WTC11 (cell line): Measurements from ENCODE around the gene NINJ2. TPM values are rescaled to one million over a fixed set of nuclear protein-coding genes. Genes with fewer than 3 reads are reported as not detected.

ENCODE experiments used
- ATAC-seq: fragments of 200-7000 bp; cut with Tn5 transposase; 2 replicates; pipeline ENCODE4 v1.10.0; 2021; ENCODE audit warnings: mild to moderate bottlenecking, moderate library complexity
- CTCF ChIA-PET: fragments of 300-600 bp; sonication (Branson Sonifier 250); formaldehyde crosslinking; loops from one replicate; lab custom pipeline; 2021; ENCODE audit warnings: antibody characterized with exemption; lab: Charles Lee
- POLR2A ChIA-PET: fragments of 350-600 bp; sonication (Branson Sonifier 250); formaldehyde crosslinking; loops from one replicate; lab custom pipeline; 2021; ENCODE audit warnings: antibody characterized with exemption; lab: Charles Lee
- DNase-seq: peaks from one replicate; pipeline ENCODE4 v3.0.0; 2021; ENCODE audit warnings: low spot score
- H3K27ac Mint-ChIP-seq: 2 replicates; pipeline ENCODE4 v1.8.0; 2021; ENCODE audit warnings: mixed read lengths
- H3K27me3 Mint-ChIP-seq: 2 replicates; pipeline ENCODE4 v1.8.0; 2021; ENCODE audit warnings: low read depth, mild to moderate bottlenecking, moderate library complexity, mixed read lengths
- H3K36me3 Mint-ChIP-seq: 2 replicates; pipeline ENCODE4 v1.8.0; 2021; ENCODE audit warnings: mixed read lengths
- H3K4me1 Mint-ChIP-seq: 2 replicates; pipeline ENCODE4 v1.8.0; 2022; ENCODE audit warnings: mixed read lengths
- H3K4me3 Mint-ChIP-seq: 2 replicates; pipeline ENCODE4 v1.8.0; 2021; ENCODE audit warnings: mild to moderate bottlenecking, moderate library complexity, mixed read lengths
- H3K9me3 Mint-ChIP-seq: 2 replicates; pipeline ENCODE4 v1.8.0; 2021; ENCODE audit warnings: mixed read lengths
- FOXP4 ChIP-seq: sonication (generic); formaldehyde crosslinking; IDR thresholded peaks from 2 replicates; pipeline ENCODE4 v1.8.0; 2022; ENCODE audit warnings: mild to moderate bottlenecking, missing genetic modification reagents
- GRHL2 ChIP-seq: fragments of 250-450 bp; sonication (Bioruptor Pico); IDR thresholded peaks from 2 replicates; pipeline ENCODE4 v1.8.0; 2022; ENCODE audit warnings: mild to moderate bottlenecking, moderate library complexity; ENCODE audit not compliant: insufficient replicate concordance, severe bottlenecking
- MAX ChIP-seq: sonication (generic); formaldehyde crosslinking; IDR thresholded peaks from 2 replicates; pipeline ENCODE4 v1.8.0; 2022; ENCODE audit warnings: mild to moderate bottlenecking, missing genetic modification reagents
- MXD4 ChIP-seq: fragments of 250-450 bp; sonication (Bioruptor Pico); IDR thresholded peaks from 2 replicates; pipeline ENCODE4 v1.8.0; 2021; ENCODE audit warnings: mild to moderate bottlenecking, moderate library complexity, borderline replicate concordance
- NFYB ChIP-seq: sonication (generic); formaldehyde crosslinking; conservative IDR thresholded peaks from 2 replicates; pipeline ENCODE4 v1.8.0; 2022; ENCODE audit warnings: low read depth, missing genetic modification reagents
- PRRX2 ChIP-seq: fragments of 250-450 bp; sonication (Bioruptor Pico); IDR thresholded peaks from 2 replicates; pipeline ENCODE4 v1.8.0; 2021; ENCODE audit warnings: mild to moderate bottlenecking
- SMAD3 ChIP-seq: sonication (generic); formaldehyde crosslinking; IDR thresholded peaks from 2 replicates; pipeline ENCODE4 v1.8.0; 2022; ENCODE audit warnings: missing genetic modification reagents, mild to moderate bottlenecking, borderline replicate concordance
- SOX15 ChIP-seq: fragments of 250-450 bp; sonication (Bioruptor Pico); IDR thresholded peaks from 2 replicates; pipeline ENCODE4 v1.9.0; 2021; ENCODE audit warnings: mild to moderate bottlenecking
- ZNF232 ChIP-seq: sonication (generic); formaldehyde crosslinking; IDR thresholded peaks from 2 replicates; pipeline ENCODE4 v1.8.0; 2022; ENCODE audit warnings: mild to moderate bottlenecking, missing genetic modification reagents
- total RNA-seq: library from RNA; stranded (reverse); gene quantifications from 3 replicates; pipeline ENCODE4 v1.2.3, GENCODE V29; 2021
- TF ChIP-seq, protein P1 (sequence below): sonication (generic); formaldehyde crosslinking; conservative IDR thresholded peaks from 2 replicates; pipeline ENCODE4 v1.8.1; 2022; ENCODE audit warnings: mild to moderate bottlenecking, missing genetic modification reagents
- TF ChIP-seq, protein P2 (sequence below): fragments of 250-450 bp; sonication (Bioruptor Pico); IDR thresholded peaks from 2 replicates; pipeline ENCODE4 v1.8.0; 2021; ENCODE audit warnings: mild to moderate bottlenecking
- TF ChIP-seq, protein P3 (sequence below): sonication (generic); formaldehyde crosslinking; IDR thresholded peaks from 2 replicates; pipeline ENCODE4 v1.8.0; 2022; ENCODE audit warnings: missing genetic modification reagents
- TF ChIP-seq, protein P4 (sequence below): sonication (generic); formaldehyde crosslinking; conservative IDR thresholded peaks from 2 replicates; pipeline ENCODE4 v1.8.1; 2023; ENCODE audit warnings: mild to moderate bottlenecking, low read depth, missing genetic modification reagents, moderate library complexity

The NINJ2 gene
- total RNA-seq, 1 experiment from 2014 or later = 0.42 TPM

- DNase-seq = no peak
- Mint-ChIP-seq H3K4me1 (peaks cover 5% of the 10 kb centered on the region; the same call in 1 of the 2 replicates), H3K36me3 (peaks cover 23% of the 10 kb centered on the region), H3K27me3 (peaks cover 3% of the 10 kb centered on the region), H3K9me3 (peaks cover 23% of the 10 kb centered on the region), H3K27ac (no peak overlapping the region)
- TF ChIP-seq MAX (CRISPR knock-in tag) (no peak), MXD4 (no peak)
- TF ChIP-seq, all 79 proteins: peak for 0
- ChIA-PET CTCF (interaction anchor here (0.6 kb wide), 1 partner anchor 13 kb away, joined by 3 read pairs; no protein-coding TSS in a partner anchor), POLR2A (no interaction called here)
- H3K4me3 Mint-ChIP-seq = no peak overlapping the region
- ATAC-seq = no peak
Measured at GRCh38 chr12:534216-534615, 129.0 kb downstream of the NINJ2 start.

DNA sequence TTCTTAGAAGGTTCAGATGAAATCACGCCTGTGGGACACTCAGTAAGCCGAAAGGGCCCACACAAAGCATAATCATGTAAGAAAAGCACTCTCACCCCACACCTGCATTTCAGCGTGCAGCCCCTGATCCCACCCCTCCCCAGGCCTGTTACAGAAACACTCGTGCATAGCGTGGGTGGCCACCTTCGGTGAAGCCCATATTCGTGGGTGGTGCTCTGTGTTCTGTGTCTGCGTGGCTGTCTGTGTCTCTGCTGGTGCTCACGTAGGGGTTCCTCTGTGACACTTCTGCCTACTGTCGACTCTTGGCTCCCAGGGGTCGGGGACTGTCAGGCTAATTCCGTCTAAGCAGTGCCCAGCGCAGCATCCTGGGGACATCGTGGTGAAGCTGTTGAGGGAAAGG, 129.5 kb downstream of the NINJ2 start:
- CTCF ChIA-PET = interaction anchor here (0.8 kb wide), 2 partner anchors 11 to 91 kb away, joined by 3 read pairs; no protein-coding TSS in a partner anchor
- peaks cover 26% of the 10 kb centered on the region for H3K36me3 Mint-ChIP-seq
- H3K27me3 Mint-ChIP-seq = peaks cover 3% of the 10 kb centered on the region

More for the DNA sequence above, 129.5 kb downstream of the NINJ2 start:
- no peak overlapping the region for H3K4me3 Mint-ChIP-seq
- H3K27ac Mint-ChIP-seq = no peak overlapping the region
- H3K4me1 Mint-ChIP-seq = peaks cover 5% of the 10 kb centered on the region; the same call in 1 of the 2 replicates
- DNase-seq (no peak), ATAC-seq (no peak)
- POLR2A ChIA-PET = no interaction called here
- TF ChIP-seq, protein P1, sequence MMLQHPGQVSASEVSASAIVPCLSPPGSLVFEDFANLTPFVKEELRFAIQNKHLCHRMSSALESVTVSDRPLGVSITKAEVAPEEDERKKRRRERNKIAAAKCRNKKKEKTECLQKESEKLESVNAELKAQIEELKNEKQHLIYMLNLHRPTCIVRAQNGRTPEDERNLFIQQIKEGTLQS = no peak
- TF ChIP-seq NFYB (CRISPR knock-in tag) (no peak), SMAD3 (CRISPR knock-in tag) (no peak), PRRX2 (CRISPR knock-in tag) (no peak), FOXP4 (no peak), ZNF232 (no peak), SOX15 (CRISPR knock-in tag) (no peak), GRHL2 (CRISPR knock-in tag) (no peak)
- TF ChIP-seq, protein P2, sequence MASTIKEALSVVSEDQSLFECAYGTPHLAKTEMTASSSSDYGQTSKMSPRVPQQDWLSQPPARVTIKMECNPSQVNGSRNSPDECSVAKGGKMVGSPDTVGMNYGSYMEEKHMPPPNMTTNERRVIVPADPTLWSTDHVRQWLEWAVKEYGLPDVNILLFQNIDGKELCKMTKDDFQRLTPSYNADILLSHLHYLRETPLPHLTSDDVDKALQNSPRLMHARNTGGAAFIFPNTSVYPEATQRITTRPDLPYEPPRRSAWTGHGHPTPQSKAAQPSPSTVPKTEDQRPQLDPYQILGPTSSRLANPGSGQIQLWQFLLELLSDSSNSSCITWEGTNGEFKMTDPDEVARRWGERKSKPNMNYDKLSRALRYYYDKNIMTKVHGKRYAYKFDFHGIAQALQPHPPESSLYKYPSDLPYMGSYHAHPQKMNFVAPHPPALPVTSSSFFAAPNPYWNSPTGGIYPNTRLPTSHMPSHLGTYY (CRISPR knock-in tag) = no peak
- TF ChIP-seq, protein P3, sequence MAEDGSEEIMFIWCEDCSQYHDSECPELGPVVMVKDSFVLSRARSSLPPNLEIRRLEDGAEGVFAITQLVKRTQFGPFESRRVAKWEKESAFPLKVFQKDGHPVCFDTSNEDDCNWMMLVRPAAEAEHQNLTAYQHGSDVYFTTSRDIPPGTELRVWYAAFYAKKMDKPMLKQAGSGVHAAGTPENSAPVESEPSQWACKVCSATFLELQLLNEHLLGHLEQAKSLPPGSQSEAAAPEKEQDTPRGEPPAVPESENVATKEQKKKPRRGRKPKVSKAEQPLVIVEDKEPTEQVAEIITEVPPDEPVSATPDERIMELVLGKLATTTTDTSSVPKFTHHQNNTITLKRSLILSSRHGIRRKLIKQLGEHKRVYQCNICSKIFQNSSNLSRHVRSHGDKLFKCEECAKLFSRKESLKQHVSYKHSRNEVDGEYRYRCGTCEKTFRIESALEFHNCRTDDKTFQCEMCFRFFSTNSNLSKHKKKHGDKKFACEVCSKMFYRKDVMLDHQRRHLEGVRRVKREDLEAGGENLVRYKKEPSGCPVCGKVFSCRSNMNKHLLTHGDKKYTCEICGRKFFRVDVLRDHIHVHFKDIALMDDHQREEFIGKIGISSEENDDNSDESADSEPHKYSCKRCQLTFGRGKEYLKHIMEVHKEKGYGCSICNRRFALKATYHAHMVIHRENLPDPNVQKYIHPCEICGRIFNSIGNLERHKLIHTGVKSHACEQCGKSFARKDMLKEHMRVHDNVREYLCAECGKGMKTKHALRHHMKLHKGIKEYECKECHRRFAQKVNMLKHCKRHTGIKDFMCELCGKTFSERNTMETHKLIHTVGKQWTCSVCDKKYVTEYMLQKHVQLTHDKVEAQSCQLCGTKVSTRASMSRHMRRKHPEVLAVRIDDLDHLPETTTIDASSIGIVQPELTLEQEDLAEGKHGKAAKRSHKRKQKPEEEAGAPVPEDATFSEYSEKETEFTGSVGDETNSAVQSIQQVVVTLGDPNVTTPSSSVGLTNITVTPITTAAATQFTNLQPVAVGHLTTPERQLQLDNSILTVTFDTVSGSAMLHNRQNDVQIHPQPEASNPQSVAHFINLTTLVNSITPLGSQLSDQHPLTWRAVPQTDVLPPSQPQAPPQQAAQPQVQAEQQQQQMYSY (CRISPR knock-in tag) = no peak
- TF ChIP-seq, protein P4, sequence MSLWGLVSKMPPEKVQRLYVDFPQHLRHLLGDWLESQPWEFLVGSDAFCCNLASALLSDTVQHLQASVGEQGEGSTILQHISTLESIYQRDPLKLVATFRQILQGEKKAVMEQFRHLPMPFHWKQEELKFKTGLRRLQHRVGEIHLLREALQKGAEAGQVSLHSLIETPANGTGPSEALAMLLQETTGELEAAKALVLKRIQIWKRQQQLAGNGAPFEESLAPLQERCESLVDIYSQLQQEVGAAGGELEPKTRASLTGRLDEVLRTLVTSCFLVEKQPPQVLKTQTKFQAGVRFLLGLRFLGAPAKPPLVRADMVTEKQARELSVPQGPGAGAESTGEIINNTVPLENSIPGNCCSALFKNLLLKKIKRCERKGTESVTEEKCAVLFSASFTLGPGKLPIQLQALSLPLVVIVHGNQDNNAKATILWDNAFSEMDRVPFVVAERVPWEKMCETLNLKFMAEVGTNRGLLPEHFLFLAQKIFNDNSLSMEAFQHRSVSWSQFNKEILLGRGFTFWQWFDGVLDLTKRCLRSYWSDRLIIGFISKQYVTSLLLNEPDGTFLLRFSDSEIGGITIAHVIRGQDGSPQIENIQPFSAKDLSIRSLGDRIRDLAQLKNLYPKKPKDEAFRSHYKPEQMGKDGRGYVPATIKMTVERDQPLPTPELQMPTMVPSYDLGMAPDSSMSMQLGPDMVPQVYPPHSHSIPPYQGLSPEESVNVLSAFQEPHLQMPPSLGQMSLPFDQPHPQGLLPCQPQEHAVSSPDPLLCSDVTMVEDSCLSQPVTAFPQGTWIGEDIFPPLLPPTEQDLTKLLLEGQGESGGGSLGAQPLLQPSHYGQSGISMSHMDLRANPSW (CRISPR knock-in tag) = no peak
- H3K9me3 Mint-ChIP-seq = peaks cover 28% of the 10 kb centered on the region
